ENCODE data around the gene GRM7.

The GRM7 gene

DNA sequence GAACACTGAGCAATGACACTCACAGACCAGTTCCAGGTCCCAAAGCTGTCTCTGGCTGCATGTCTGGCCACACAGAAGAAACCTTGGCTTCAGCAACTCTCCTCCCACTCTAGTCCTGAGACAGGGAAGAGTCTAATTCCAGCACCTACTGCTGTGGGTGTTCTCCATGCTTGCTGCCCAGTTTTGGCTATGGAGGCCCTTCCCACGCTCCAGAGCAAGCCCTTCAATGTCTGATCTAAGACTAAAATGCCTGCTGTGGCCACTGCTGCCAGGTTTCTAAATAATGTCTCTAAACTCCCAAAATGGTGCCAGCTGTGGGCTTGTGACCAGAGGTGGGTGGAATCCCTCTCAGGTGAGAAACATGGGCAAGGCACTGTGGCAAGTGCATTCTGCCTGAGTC lies 531.3 kb downstream of the GRM7 start:
- no peak for DNase-seq (ENCODE audit: low read depth in 2 of 3, low spot score in 1 of 3)

DNA sequence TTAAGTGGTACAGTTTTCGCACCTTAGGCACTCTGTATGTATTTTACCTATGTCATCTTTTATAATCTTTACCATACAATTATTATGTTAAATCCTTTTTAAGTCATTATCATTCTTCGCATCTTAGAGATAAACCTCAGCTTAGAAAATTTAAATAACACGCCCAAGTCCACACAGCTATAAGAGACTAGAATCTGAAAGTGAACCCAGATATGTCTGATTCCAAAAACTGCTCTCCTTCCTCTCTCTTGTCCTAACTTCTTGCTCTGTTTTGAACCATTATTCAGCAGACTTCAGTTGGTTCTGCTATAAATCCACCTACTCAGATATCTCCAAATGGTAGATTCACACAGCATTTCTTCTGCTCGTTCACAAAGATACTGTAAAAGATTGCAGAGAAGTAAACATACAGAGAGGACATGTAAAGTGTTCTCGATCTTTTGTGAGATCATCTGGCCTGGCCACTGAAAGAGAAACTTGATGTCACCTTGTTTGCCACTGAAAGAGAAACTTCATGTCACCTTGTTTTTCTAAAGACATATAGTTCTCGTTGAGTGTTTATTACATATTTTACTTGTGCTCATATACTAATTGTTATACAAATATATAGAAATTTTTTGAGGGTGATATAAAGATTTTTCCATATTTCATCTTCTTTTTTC lies 533.2 kb downstream of the GRM7 start:
- DNase-seq (ENCODE audit: low read depth in 2 of 3, low spot score in 1 of 3): no peak

GRCh38 chr3:7396534-7396933 lies 535.6 kb downstream of the GRM7 start:
- DNase-seq (ENCODE audit: low read depth in 2 of 3, low spot score in 1 of 3): no peak

GRCh38 chr3:7397097-7397496 lies 536.2 kb downstream of the GRM7 start:
- no peak for DNase-seq (ENCODE audit: low read depth in 2 of 3, low spot score in 1 of 3)

- DNase-seq (ENCODE audit: low read depth in 2 of 3, low spot score in 1 of 3): no peak
These were observed 539.4 kb downstream of the GRM7 start for GRCh38 chr3:7400360-7400759.

DNA sequence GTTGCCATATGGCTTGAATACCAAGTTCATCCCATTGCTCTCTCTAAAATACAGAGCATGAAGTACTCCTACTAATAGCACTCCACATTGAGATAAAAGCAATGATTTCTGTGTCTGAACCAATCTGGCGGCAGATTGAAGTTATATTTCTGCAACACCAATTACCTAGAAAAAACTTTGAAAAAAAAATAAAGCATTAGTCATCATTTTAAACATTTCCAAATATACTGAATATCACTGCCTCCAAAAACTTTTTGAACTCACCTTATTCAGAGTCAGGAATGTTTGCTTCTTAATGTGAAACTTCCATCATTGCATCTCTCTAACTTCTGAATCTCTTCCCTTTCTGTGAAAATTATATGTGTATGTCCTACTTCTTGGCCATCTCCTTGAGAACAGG lies 540.5 kb downstream of the GRM7 start:
- no peak for DNase-seq (ENCODE audit: low read depth in 2 of 3, low spot score in 1 of 3)

- no peak for DNase-seq (ENCODE audit: low read depth in 2 of 3, low spot score in 1 of 3)
These were observed 546.2 kb downstream of the GRM7 start for GRCh38 chr3:7407107-7407506.

DNA sequence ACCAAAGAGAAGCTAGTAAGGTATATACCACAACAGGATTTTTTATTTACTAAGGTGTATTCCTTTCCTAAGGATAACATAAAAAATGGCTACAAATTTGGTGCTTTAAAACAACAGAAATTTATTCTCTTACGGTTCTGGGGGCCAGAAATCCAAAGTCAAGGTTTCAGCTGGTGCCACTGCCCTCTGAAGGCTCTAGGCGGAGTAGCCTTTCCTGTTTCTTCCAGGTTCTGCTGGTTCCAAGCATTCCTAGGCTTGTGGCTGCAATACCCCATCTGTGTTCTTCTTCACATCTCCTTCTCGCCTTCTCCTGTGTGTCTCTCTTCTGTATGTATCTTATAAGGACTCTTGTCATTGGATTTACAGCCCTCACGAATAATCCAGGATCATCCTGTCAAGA lies 549.9 kb downstream of the GRM7 start:
- DNase-seq (ENCODE audit: low read depth in 2 of 3, low spot score in 1 of 3): no peak

DNA sequence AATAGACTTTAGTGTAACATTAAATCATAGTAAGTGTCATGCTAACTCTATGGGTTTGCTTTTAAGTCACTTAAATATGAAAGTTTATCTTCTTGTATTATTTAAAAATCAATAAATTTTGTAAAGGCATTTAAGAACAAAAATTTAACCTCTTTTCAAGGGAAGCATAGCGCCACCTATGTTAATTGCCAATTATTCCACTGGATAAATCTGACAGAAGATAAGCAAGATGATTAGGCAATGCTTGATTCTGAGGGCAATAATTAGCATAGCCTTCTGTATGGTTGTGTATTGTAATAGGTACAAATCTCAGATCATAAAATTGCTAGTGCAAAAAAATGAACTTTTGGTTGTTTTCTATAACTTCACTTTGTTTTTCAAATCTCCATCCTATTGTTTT lies 560.1 kb downstream of the GRM7 start:
- no peak for DNase-seq (ENCODE audit: low read depth in 2 of 3, low spot score in 1 of 3)

GRCh38 chr3:7423036-7423435 lies 562.1 kb downstream of the GRM7 start:
- DNase-seq (ENCODE audit: low read depth in 2 of 3, low spot score in 1 of 3): no peak

DNA sequence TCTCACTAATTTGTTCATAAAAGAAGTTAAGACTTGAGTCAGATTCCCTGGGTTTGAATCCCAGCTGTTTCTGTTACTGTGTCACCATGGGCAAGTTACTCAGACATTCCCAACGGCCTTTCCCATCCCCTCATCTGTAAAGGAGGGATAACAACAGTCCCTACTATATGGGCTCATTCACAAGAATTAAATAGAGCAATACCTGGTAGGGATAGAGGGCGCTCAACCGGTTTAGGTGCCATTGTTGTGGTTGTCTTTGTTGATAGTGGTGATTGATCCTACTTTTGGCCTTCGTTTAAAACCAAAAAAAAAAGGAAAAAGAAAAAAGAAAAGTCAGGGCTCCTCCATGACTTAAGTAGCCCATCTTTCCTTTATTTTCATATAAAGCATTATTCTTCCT lies 563.1 kb downstream of the GRM7 start:
- no peak for DNase-seq (ENCODE audit: low read depth in 2 of 3, low spot score in 1 of 3)

- no peak for DNase-seq (ENCODE audit: low read depth in 2 of 3, low spot score in 1 of 3)
These were observed 567.3 kb downstream of the GRM7 start for GRCh38 chr3:7428206-7428718.

GRCh38 chr3:7432610-7433009 lies 571.7 kb downstream of the GRM7 start:
- DNase-seq (ENCODE audit: low read depth in 2 of 3, low spot score in 1 of 3): no peak

- no peak for DNase-seq (ENCODE audit: low read depth in 2 of 3, low spot score in 1 of 3)
These were observed 572.2 kb downstream of the GRM7 start for GRCh38 chr3:7433073-7433472.

DNA sequence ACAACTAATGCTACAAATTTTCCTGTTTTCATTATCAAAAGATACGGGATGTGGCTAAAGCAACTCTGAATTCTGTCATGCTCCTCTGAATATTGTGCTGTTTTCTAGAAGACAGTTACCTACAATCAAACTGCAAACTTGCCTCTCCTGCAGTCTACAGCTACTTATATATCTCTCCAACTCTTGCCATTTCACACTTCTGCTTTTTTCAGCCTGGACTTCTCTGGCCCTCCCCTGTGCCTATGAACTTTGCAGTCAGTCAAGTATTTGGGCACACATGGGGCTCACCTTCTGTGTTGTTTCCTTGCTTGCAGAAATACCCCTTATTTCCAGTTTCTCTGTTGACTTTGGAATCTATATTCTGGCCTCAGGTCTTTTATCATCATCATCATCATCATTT lies 575.6 kb downstream of the GRM7 start:
- DNase-seq (ENCODE audit: low read depth in 2 of 3, low spot score in 1 of 3): no peak

DNA sequence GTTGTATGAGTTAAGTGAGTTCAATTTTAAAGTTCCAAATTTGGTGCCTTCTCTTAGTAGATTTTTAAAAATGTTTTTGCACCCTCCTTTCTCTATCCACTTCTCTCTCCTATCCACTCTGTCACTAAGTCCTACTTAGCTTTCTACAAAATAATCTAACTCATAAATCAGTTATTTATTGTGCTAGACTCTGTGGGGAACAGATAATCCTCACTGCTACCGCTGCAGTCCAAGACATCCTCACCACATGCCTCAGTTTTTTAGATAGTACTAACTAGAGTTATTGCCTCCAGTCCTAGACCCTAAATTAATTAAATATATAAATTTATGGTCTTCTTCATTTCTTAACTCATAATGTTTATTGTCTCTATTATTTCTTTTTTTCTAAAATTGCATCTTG lies 576.3 kb downstream of the GRM7 start:
- no peak for DNase-seq (ENCODE audit: low read depth in 2 of 3, low spot score in 1 of 3)

DNA sequence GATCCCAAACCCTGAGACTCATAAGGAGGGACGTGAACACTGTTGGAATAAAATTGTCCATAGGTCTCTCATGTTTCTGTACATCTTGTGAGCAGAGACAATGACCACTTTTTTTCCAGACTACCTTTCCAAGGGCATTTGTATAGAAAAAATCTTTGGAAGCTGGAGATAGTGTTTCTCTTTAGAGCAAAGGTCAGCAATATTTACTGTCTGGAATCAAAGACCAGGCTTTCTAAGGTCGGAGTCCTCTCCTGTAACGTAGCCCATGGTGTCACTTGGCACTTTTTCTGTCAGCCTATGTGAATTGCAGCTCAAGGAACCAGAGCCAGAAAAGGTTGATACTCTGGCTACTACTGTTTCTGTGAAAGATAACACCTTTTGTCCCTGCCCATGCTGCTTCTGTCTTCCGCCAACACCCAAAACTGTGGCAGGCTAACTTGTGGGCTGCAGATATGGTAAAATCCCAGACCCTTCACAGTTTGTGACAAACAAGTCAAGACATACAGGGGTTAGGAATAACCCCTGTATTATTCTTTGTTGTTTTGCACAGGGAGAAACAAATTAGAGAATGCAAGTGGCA lies 578.3 kb downstream of the GRM7 start:
- DNase-seq (ENCODE audit: low read depth in 2 of 3, low spot score in 1 of 3): no peak

DNA sequence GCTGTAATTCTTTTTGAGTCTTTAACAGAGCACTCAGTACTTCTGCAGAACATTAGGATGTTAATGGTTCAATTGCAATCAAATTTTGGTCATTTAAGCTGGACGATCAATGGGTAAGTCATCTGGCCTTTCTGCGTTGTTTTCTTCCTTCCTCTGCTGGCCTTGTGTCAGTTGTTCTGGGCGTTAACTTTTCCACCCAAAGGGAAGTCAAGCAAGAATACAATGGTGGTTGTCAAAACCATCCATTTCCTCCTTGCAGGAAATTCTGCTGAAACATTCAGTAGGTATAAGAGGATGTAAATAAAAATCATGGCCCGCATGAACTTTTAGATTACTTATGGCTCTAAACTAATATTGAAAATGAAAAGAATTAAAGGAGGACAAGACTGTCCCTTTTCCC lies 584.0 kb downstream of the GRM7 start:
- no peak for DNase-seq (ENCODE audit: low read depth in 2 of 3, low spot score in 1 of 3)

DNA sequence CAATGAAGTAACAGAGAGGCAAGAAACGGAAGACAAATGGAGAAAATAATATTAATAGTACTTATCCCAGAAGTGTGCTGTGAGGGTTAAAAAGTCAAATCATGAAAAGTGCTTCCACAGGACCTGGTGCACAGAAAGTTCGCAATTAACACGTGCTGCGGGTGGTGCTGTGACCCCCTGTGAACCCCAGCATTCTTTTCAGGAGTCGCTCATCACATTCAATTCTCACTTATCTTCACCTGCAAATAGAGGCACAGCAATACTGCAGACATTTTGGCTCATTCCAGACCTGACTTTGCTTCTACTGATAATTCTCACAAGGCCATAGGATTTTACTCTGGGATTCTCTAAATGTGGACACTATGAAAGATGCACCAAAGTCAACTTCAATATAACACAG lies 584.4 kb downstream of the GRM7 start:
- DNase-seq (ENCODE audit: low read depth in 2 of 3, low spot score in 1 of 3): no peak

DNA sequence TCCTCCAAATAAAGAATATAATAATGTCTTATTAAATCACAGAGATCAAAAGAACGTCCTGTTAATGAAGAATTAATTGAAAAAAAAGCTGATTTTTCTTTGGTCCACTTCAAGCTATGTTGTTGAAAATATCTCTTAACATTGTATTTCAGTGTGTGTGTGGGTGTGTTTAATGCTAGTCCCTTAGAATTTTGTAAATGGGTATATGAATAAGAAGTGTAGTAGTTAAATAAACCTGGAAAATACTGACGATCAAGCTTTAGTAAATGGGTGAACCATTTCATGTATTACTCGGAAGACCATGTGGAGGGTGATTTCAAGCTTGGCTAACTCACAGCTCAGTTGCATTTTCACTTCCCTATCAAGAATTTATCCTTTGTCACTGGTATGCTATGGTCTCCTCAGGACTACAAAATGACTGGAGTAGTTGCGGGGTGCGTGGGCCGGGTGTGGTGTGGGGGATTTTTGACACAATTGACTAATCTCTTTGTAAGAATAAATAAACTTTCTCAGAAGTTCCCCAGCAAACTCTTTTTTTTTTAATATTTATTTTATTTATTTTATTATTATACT lies 586.4 kb downstream of the GRM7 start:
- no peak for DNase-seq (ENCODE audit: low read depth in 2 of 3, low spot score in 1 of 3)

DNA sequence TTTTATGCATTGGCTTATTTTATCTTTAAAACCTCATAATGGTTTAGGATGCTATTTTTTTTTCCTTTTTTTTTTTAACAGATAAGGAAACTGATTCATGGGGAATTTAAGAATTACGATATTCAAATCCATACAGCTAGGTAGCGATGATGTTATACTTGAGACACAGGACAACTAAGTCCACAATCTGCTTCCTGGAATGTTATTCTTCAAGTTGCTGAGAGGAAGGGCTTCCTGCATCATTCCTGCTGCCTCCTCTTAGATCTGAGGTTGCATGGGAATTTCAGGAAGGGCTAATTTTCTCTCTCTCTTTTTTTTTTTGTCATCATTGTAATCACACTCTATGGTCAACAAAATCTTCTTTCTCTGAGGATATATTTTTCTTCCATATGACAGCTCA lies 595.5 kb downstream of the GRM7 start:
- DNase-seq (ENCODE audit: low read depth in 2 of 3, low spot score in 1 of 3): no peak

GRCh38 chr3:7461202-7461825 lies 600.4 kb downstream of the GRM7 start:
- no peak for DNase-seq (ENCODE audit: low read depth in 2 of 3, low spot score in 1 of 3)
